Measurements from ENCODE around the gene KRTAP4-11. TPM values are rescaled to one million over a fixed set of nuclear protein-coding genes. Genes with fewer than 3 reads are reported as not detected.
A peak's percentile ranks its signal among the peaks of the same experiment; 100 is the strongest.
"Not testable (repeated sequence)": the region's sequence is repeated elsewhere in the genome, so short reads cannot be mapped to it uniquely, and the experiment has no call there.

KRTAP4-11 gene
- total RNA-seq, 1 experiment from 2014 or later: not detected

DNA sequence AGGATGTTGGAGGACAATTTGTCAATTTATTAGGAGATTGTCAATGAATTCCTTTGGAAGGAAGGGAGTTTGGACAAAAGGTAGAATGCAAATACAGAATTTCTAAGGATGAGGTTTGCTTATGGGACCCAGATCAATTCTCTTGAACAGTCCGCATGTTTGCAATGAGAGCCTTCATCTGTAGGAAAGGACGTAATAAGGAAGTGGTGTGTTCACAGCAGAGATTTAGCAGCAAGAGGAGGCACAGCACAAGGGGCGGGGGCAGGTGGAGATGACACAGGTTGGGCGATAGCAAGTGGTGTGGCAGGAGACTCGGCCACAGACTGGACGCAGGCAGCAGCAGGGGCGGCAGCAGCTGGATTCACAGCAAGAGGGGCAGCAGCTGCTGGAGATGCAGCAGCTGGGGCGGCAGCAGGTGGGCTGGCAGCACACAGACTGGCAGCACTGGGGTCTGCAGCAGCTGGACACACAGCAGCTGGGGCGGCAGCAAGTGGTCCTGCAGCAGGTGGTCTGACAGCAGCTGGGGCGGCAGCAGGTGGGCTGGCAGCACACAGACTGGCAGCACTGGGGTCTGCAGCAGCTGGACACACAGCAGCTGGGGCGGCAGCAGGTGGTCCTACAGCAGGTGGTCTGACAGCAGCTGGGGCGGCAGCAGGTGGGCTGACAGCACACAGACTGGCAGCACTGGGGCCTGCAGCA, 5.3 kb upstream of the KRTAP4-11 start:
- not testable (repeated sequence) for H3K4ac ChIP-seq (ENCODE audit: low read depth, low read length); H3K9me3 ChIP-seq (ENCODE audit: control insufficient read depth, low read depth, low read length); H3K23me2 ChIP-seq (ENCODE audit: insufficient read length, low read depth, low read length, poor library complexity, severe bottlenecking); H3K14ac ChIP-seq (ENCODE audit: insufficient read depth, low read length); H3K4me3 Mint-ChIP-seq; H3K9ac ChIP-seq (ENCODE audit: extremely low read depth, insufficient read length, low read length); H3K18ac ChIP-seq (ENCODE audit: insufficient read length, low read depth, low read length); H3K27ac ChIP-seq (ENCODE audit: insufficient read length, low read depth, low read length); H3T11ph ChIP-seq (ENCODE audit: low read length); H2BK15ac ChIP-seq (ENCODE audit: low read depth, low read length); DNase-seq; H3K27me3 ChIP-seq (ENCODE audit: insufficient read depth, low read length); H2AFZ ChIP-seq (ENCODE audit: low read length); H3K4me2 ChIP-seq (ENCODE audit: insufficient read depth, insufficient read length, low read length); H2BK12ac ChIP-seq (ENCODE audit: insufficient read length, low read depth, low read length); H4K5ac ChIP-seq (ENCODE audit: insufficient read length, low read depth, low read length); H3K79me1 ChIP-seq (ENCODE audit: insufficient read depth, low read depth, low read length, poor library complexity, severe bottlenecking); H3K36me3 Mint-ChIP-seq (ENCODE audit: insufficient read depth in 1 of 3, low read depth in 3 of 3); H3K9me3 Mint-ChIP-seq; H2BK120ac ChIP-seq (ENCODE audit: low read depth, low read length, poor library complexity, severe bottlenecking); H3K56ac ChIP-seq (ENCODE audit: insufficient read length, low read depth, low read length); H4K20me1 ChIP-seq (ENCODE audit: control insufficient read depth, insufficient read depth, insufficient read length); H2BK20ac ChIP-seq (ENCODE audit: low read depth, low read length, poor library complexity, severe bottlenecking); H3K27me3 Mint-ChIP-seq (ENCODE audit: low read depth); H3K4me1 ChIP-seq (ENCODE audit: insufficient read depth, low read length); H2AK5ac ChIP-seq (ENCODE audit: insufficient read length, low read length); H3K79me2 ChIP-seq (ENCODE audit: insufficient read depth, low read length); H3K23ac ChIP-seq (ENCODE audit: insufficient read length, low read depth, low read length); H4K8ac ChIP-seq (replicated peaks; ENCODE audit: insufficient read length, low read depth, low read length); H4K91ac ChIP-seq (ENCODE audit: insufficient read length, low read depth, low read length); H2BK5ac ChIP-seq (ENCODE audit: insufficient read length, low read length)
- WGBS (ENCODE audit: extremely low coverage, insufficient read length, low lambda C conversion rate): no CpG with 5 or more reads among the region's 12 CpGs
- Mint-ChIP-seq H3K27ac (peak overlapping the region in 2 of 3 experiments; percentile 26 to 36; a peak in 2 of 7 replicates), H3K4me1 (peaks cover 11 to 12% of the 10 kb centered on the region in 2 experiments)

All from H9 (cell line).